ENCODE results near the gene ZNF808.
"Not testable (repeated sequence)": the region's sequence is repeated elsewhere in the genome, so short reads cannot be mapped to it uniquely, and the experiment has no call there.

The ZNF808 gene

DNA sequence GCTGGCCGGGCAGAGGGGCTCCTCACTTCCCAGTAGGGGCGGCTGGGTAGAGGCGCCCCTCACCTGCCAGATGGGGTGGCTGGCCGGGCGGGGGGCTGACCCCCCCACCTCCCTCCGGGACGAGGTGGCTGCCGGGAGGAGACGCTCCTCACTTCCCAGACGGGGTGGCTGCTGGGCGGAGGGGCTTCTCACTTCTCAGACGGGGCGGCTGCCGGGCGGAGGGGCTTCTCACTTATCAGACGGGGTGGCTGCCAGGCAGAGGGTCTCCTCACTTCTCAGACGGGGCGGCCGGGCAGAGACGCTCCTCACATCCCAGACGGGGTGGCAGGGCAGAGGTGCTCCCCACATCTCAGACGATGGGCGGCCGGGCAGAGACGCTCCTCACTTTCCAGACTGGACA lies 66.0 kb downstream of the ZNF808 start:
- DNase-seq (ENCODE audit: low spot score): not testable (repeated sequence)

DNA sequence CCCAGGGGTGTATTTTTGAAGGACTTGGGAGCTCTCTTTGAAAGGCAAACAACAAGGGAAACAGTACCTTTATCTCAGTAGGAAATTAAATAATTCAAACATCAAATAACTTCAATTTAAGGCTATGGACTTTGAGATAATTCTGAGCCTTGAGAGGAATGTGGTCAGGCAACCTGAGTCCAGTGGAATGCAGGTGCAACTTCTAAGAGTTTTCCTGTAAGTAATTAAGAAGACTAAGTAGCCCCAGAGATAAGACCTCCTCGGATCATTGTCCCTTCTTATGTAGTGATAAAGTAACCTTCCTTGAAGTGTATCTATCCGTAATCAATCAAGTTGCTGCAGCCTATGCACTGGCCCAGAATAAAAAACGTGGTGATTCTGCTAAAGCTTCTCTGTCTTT lies 71.8 kb downstream of the ZNF808 start:
- DNase-seq (ENCODE audit: low spot score): no peak

GRCh38 chr19:52600639-52601024 lies 73.2 kb downstream of the ZNF808 start:
- no peak for DNase-seq (ENCODE audit: low spot score)

- DNase-seq (ENCODE audit: low spot score): peak; percentile 75
Measured at GRCh38 chr19:52601025-52601973, 73.8 kb downstream of the ZNF808 start.

- DNase-seq (ENCODE audit: low spot score): not testable (repeated sequence)
Measured at GRCh38 chr19:52601974-52602366, 74.5 kb downstream of the ZNF808 start.

- DNase-seq (ENCODE audit: low spot score): no peak
Measured at GRCh38 chr19:52602941-52603340, 75.5 kb downstream of the ZNF808 start.

- DNase-seq (ENCODE audit: low spot score): no peak
Measured at GRCh38 chr19:52603558-52604207, 76.2 kb downstream of the ZNF808 start.

All from hematopoietic multipotent progenitor cell treated with erythropoietin and hydrocortisone succinate and interleukin-3 and kit ligand, for 15 days (in vitro differentiated cells).